Epithelial cell of proximal tubule (primary cell): ENCODE data around the gene SORCS1. TPM values are rescaled to one million over a fixed set of nuclear protein-coding genes. Genes with fewer than 3 reads are reported as not detected.

Source experiments
- DNase-seq: peaks from one replicate; pipeline ENCODE4 v3.0.0-alpha.2; 2011; ENCODE audit warnings: low read depth
- H3K4me3 ChIP-seq: 2 replicates; pipeline ENCODE4 v1.5.1; 2011; ENCODE audit warnings: low read depth, mild to moderate bottlenecking, low read length
- total RNA-seq: library from RNA; depleted of rRNA; stranded (reverse); fragments of >200 nt; gene quantifications from 2 replicates; pipeline ENCODE4 v1.2.3, GENCODE V29; 2015
- TF ChIP-seq, protein P1 (sequence below): conservative IDR thresholded peaks from 2 replicates; pipeline ENCODE4 v1.5.1; 2012; ENCODE audit warnings: low read depth, mild to moderate bottlenecking, low read length

The SORCS1 gene
- total RNA-seq, 1 donor from 2014 or later = 0.06 TPM

DNA sequence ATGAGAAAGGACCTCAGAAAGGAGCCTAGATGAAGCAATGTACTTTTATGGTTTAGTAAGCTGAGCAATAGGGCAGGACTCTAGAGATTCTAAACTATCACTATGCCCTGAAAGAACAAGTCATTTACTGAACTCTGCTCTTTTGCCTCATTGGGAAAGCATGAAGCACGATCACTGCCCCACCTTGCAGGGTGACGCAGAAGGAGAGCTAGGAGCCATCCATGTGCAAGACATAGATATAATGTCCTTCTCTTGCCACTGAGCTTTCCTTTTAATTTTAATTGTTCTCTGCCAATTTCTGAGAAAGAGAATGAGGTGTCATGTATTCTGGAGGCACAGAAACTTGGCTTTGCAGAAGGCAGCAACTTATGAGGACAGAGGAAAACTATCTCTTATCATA, 108.3 kb downstream of the SORCS1 start:
- DNase-seq = peak; percentile 49
- TF ChIP-seq, protein P1, sequence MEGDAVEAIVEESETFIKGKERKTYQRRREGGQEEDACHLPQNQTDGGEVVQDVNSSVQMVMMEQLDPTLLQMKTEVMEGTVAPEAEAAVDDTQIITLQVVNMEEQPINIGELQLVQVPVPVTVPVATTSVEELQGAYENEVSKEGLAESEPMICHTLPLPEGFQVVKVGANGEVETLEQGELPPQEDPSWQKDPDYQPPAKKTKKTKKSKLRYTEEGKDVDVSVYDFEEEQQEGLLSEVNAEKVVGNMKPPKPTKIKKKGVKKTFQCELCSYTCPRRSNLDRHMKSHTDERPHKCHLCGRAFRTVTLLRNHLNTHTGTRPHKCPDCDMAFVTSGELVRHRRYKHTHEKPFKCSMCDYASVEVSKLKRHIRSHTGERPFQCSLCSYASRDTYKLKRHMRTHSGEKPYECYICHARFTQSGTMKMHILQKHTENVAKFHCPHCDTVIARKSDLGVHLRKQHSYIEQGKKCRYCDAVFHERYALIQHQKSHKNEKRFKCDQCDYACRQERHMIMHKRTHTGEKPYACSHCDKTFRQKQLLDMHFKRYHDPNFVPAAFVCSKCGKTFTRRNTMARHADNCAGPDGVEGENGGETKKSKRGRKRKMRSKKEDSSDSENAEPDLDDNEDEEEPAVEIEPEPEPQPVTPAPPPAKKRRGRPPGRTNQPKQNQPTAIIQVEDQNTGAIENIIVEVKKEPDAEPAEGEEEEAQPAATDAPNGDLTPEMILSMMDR = no peak
- no peak overlapping the region for H3K4me3 ChIP-seq

DNA sequence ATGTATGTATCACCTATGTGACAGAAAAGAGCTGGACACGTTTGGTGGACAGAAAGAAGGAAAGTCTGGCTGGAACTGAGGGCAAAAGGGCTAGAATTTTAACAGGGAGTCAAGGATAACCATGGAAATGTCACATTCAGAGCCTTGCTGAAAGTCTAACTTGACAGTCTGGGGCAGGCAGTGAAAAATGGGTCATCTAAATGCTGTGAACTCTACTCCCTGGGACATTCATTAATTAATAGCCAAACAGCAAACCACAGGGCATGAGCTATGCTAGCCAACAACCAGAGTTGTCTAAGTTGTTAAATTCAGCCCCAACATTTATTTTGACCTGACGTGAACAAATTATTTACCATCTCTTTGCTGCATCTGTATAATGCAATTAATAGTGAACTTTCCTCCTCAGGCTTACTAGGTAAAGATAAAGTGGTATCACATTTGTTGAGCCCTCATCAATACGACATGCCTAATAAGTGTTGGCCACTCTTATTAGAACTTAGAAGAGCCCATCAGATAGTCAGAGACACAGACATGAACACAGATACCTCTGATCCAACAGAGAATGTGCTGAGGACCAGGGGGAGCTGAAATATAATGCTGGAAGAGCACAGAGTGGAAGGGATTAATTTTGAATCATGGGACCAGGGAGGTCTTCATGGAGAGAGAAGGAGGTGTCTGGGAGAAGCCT, 109.9 kb downstream of the SORCS1 start:
- H3K4me3 ChIP-seq = no peak overlapping the region
- DNase-seq = peak; percentile 26
- TF ChIP-seq, protein P1 = no peak

DNA sequence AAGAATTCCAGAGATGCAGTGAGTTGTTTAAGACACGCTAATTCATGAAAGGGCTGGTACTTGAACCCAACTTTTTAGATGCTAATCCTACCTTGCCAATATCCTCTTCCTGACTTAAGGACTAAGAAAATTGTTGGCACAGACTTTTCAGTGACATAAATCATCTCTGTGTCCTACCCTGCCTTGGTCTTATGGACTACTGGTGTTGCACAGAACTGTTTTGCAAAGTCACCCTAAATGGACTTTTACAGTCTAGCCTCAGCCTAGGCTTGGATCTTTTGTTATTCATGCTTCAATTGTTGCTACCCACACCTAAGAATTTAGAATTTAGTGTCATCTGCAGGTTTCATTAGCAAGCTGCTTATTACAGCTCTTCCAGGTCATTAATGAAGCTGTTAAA, 112.7 kb downstream of the SORCS1 start:
- TF ChIP-seq, protein P1 = no peak
- no peak for DNase-seq
- no peak overlapping the region for H3K4me3 ChIP-seq

DNA sequence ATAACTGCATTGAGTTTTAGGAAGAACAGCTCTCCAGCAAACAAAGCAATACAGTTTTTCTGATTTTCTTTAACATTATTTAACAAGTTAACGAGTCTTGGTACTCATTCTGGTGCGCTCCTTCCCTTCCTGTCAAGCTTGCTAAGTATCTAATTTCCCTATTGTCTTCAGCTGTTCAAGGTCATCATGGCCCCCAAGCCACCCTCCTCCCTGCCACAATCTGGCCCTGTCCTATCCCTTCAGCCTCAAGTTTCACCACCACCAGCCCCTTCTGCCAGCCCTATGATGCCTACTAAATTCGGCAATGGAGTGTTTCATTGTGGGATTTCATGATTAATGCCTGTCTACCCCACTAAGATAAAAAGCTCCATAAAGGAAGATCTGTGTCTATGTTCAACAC, 121.0 kb downstream of the SORCS1 start:
- DNase-seq = no peak

DNA sequence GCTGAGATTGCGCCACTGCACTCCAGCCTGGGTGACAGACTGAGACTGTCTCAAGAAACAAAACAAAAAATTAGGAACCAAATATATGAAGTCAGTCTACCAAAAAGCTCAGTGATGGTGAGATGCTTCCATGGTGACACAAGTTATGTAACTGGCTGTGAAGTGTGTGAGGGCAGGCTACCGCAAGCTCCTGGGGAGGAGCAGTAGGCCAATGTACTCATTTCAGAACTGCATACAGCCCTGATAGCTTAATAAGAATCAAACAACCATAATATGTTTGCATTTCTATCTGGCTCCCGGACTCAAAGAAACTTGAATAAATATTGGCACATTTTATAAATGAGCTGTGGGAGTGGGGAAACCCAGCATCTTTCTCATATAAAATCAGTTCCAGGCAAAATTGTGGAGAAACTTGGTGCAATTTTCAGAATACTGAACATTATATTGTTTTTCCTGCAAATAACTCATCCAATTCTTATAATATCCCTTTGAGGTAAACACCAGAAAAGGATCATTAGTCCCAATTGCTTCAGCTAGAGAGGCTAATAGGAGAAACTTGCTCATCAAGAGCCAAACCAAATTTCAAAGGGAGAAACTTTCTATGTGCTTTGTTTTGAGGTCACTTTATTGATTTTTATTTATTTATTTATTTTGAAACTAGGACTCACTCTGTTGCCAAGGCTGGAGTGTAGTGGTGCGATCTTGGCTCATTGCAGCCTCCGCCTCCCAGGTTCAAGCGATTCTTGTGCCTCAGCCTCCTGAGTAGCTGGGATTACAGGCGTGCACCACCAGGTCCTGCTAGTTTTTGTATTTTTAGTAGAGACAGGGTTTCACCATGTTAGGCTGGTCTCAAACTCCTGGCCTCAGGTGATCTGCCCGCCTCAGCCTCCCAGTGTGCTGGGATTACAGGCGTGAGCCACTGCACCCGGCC, 127.0 kb downstream of the SORCS1 start:
- H3K4me3 ChIP-seq = no peak overlapping the region
- TF ChIP-seq, protein P1 = no peak
- DNase-seq = no peak

More for the DNA sequence above, 121.0 kb downstream of the SORCS1 start:
- TF ChIP-seq, protein P1 = no peak
- H3K4me3 ChIP-seq = no peak overlapping the region

DNA sequence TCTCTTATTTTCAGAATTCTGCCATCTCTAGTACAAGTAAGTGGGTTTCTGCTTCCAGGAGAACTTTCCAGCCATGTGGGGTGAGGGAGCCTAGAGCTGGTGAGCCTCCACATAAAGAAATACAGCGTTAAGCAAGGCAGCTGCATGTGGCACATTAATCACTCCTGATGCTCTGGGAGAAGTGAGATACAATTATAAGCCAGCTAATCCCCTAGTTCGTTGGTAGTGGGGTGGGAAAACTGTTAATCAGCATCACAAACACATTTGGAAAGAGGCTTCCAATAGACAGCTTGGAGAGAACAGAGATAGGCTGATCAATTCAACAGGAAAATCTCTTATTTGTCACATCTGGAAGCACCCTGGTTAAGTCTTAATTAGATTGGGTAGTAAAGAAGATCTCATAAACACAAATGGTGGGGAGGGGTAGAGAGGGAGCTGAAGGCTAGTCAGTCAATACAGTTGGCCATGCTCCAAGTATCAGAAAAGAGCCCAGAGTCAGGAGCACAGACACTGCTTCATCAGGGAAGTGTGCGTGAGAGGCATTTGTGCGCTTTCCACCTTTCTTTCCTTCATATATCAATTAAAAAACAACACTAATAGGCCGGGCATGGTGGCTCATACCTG, 130.6 kb downstream of the SORCS1 start:
- DNase-seq = no peak
- no peak overlapping the region for H3K4me3 ChIP-seq
- TF ChIP-seq, protein P1 = no peak
